Measurements from ENCODE around the gene LHFPL2. TPM values are rescaled to one million over a fixed set of nuclear protein-coding genes. Genes with fewer than 3 reads are reported as not detected.

The LHFPL2 gene
- total and polyA plus RNA-seq, 2 experiments from 2014 or later = 10.6 to 50.8 TPM

- Histone ChIP-seq H4K20me1 (replicated peaks; ENCODE audit: insufficient read depth) (no peaks in the 10 kb centered on the region), H3F3A (replicated peaks; ENCODE audit: low read depth) (no peaks in the 10 kb centered on the region), H3K4me1 (ENCODE audit: insufficient read depth) (no peaks in the 10 kb centered on the region; the same call in 1 of the 2 replicates), H3K9me2 (ENCODE audit: insufficient read depth) (no peaks in the 10 kb centered on the region), H3K27me3 (ENCODE audit: insufficient read depth) (no peaks in the 10 kb centered on the region), H3K4me2 (no peak overlapping the region), H3K79me2 (replicated peaks; ENCODE audit: insufficient read depth) (no peaks in the 10 kb centered on the region), H2AFZ (no peak overlapping the region), H3K4me3 (no peak overlapping the region), H3K27ac (ENCODE audit: low read depth) (no peak overlapping the region), H3K36me3 (ENCODE audit: insufficient read depth) (no peaks in the 10 kb centered on the region)
- TF ChIP-seq CTCF (conservative IDR thresholded peaks at IDR 0.05; ENCODE audit: low read depth in 2 of 2) = no peak
- no peak for TF ChIP-seq JUNB (IDR thresholded peaks at IDR 0.05; ENCODE audit: unreplicated experiment)
- TF ChIP-seq REST (IDR thresholded peaks at IDR 0.05; ENCODE audit: unreplicated experiment) = no peak
- DNase-seq (ENCODE audit: low spot score) (no peak), ATAC-seq (no peak)
- Mint-ChIP-seq H3K4me1 (peaks cover 14% of the 10 kb centered on the region), H3K27ac (no peak overlapping the region), H3K4me3 (no peak overlapping the region), H3K27me3 (ENCODE audit: insufficient read depth, low read depth, poor library complexity) (peaks cover 3% of the 10 kb centered on the region), H3K36me3 (ENCODE audit: low read depth) (no peaks in the 10 kb centered on the region), H3K9me3 (no peaks in the 10 kb centered on the region; the same call in 2 of the 3 replicates)
Observed at GRCh38 chr5:78662323-78662722, 13.8 kb upstream of the LHFPL2 start.

- no peak overlapping the region for H3K27ac ChIP-seq (ENCODE audit: low read depth)
- H3K4me1 ChIP-seq (ENCODE audit: insufficient read depth) = no peaks in the 10 kb centered on the region; the same call in 1 of the 2 replicates
- no peak overlapping the region for H3K4me3 ChIP-seq
- H3K4me3 Mint-ChIP-seq = no peak overlapping the region
- no peaks in the 10 kb centered on the region for H3K36me3 Mint-ChIP-seq (ENCODE audit: low read depth)
- H3K27ac Mint-ChIP-seq = no peak overlapping the region
- H3K27me3 Mint-ChIP-seq (ENCODE audit: insufficient read depth, low read depth, poor library complexity) = peaks cover 3% of the 10 kb centered on the region
- ATAC-seq = no peak
- H3K9me2 ChIP-seq (ENCODE audit: insufficient read depth) = no peaks in the 10 kb centered on the region
- no peak overlapping the region for H3K4me2 ChIP-seq
- H3K4me1 Mint-ChIP-seq = peaks cover 14% of the 10 kb centered on the region
- H3K79me2 ChIP-seq (replicated peaks; ENCODE audit: insufficient read depth) = no peaks in the 10 kb centered on the region
- H4K20me1 ChIP-seq (replicated peaks; ENCODE audit: insufficient read depth) = no peaks in the 10 kb centered on the region
- no peaks in the 10 kb centered on the region; the same call in 2 of the 3 replicates for H3K9me3 Mint-ChIP-seq
- H2AFZ ChIP-seq = no peak overlapping the region
- no peak for DNase-seq (ENCODE audit: low spot score)
- no peaks in the 10 kb centered on the region for H3K27me3 ChIP-seq (ENCODE audit: insufficient read depth)
- no peaks in the 10 kb centered on the region for H3K36me3 ChIP-seq (ENCODE audit: insufficient read depth)
- H3F3A ChIP-seq (replicated peaks; ENCODE audit: low read depth) = no peaks in the 10 kb centered on the region
- TF ChIP-seq ZNF114 (CRISPR knock-in tag; IDR thresholded peaks at IDR 0.05) (no peak), ETS1 (IDR thresholded peaks at IDR 0.05) (no peak)
Observed at GRCh38 chr5:78661691-78662090, 13.1 kb upstream of the LHFPL2 start.
